Midbrain (tissue), 1 donor: ENCODE data around the gene TFB2M.
"Not testable (repeated sequence)": the region's sequence is repeated elsewhere in the genome, so short reads cannot be mapped to it uniquely, and the experiment has no call there.

Experiments used
- DNase-seq: peaks from one replicate; lab custom pipeline; 2025; lab: John Stamatoyannopoulos, UW

The TFB2M gene, protein sequence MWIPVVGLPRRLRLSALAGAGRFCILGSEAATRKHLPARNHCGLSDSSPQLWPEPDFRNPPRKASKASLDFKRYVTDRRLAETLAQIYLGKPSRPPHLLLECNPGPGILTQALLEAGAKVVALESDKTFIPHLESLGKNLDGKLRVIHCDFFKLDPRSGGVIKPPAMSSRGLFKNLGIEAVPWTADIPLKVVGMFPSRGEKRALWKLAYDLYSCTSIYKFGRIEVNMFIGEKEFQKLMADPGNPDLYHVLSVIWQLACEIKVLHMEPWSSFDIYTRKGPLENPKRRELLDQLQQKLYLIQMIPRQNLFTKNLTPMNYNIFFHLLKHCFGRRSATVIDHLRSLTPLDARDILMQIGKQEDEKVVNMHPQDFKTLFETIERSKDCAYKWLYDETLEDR

DNA sequence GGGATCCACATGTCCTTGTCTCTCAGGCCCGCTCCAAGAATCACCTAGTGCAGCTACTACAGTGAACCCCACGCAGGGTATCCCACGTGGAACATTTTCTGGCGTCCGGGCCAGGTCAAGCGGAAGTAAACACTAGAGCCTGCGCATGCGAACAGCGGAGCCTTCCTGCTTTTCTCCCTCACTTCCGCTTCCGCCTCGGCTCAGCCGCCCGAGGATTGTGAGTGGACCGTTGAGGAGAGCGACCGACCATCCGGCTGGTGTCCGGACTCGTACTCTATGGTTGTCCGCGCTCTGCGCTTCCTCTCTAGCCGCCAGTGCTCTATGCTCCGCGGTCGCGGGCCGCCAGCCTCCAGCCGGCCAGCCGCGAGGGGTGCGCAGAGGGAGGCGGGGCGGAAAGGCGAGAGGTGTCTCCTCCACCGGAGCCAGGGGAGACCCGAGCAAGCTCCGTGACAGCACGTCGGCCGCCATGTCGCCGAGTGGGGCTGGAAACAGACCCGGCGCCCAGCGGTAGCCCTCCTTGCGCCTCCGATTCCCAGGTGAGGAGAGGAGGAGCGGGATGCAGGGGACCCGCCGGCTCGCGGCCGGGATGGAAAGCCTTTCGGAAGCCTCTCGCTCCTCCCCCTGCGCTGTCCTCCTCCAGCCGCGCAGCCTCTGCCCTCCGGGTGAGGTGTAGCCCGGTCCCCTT, at the start of gene TFB2M, which contains the start of gene CNST:
Gene TFB2M, minus strand, starts transcription at position 134 of the 685 bp plus-strand sequence. Its CDS starts 123 bp downstream, at position 11.
Gene CNST, plus strand, starts transcription at position 329 of the 685 bp plus-strand sequence. CDS start 25,107 bp downstream, outside the sequence.
- DNase-seq, result peak; percentile 98

DNA sequence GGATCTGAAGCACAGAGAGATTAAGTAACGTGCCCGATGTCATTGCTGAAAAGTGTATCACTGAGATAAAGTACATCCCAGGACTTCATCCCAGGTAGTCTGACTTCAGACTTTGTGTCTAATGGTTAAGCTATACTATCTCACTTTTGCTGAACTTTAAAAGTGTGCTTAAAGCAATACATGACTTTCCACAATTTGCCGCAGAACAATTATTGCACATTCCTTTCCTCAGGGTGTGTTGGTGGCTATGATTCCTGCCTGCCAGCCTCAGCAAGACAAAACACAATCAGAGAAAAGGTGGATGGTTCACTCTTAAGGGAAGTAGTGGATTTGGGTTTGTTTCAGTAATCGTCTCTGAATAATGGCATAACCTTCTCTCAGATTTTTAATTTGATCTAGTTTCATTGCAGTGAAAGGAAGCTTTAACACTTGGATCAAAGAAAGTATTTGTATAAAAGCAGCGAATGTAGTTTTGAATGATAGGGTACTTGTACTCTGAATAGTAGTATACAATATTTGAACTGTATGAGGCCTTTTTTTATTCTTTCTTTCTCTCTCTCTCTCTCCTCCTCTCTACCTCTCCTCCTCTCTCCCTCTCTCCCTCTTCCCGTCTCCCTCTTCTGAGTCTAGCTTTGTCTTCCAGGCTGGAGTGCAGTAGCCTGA, 47.2 kb upstream of the TFB2M start:
- DNase-seq, result no peak

- no peak for DNase-seq
Observed at GRCh38 chr1:246609632-246610031, 43.6 kb upstream of the TFB2M start.

DNA sequence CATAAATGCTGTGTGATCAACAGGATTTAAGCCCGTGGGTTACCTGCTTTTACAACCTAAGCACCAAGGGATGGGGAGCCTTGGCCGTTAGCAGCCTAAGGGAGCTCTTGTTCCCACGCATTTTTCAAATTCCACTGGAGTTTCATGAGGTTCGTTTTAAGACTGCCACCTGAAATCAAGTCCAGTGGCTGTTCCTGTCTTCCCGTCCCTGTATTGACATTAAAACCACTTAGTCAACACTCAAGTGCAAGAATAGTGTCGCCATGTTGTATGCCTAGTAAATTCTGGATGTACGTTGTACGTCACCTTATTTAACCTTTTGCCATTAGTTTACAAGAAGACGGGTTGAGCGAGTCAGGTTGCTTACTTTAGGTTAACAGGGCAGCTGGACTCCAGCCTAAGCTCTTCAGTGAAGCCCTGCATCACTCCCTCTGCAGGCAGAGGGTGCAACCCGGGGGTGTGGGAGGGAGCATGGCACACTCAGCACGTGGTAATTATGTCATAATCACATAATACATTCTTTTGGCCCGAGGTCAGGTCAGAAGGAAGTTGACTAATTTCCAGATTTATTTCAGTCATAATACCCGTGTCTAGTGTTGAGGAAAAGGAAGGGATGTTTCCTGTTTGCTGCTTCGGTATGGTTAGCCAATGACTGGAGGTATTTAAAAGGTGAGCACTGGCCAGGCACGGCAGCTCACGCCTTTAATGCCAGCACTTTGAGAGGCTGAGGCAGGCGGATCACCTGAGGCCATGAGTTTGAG, 42.7 kb upstream of the TFB2M start:
- DNase-seq, result no peak

DNA sequence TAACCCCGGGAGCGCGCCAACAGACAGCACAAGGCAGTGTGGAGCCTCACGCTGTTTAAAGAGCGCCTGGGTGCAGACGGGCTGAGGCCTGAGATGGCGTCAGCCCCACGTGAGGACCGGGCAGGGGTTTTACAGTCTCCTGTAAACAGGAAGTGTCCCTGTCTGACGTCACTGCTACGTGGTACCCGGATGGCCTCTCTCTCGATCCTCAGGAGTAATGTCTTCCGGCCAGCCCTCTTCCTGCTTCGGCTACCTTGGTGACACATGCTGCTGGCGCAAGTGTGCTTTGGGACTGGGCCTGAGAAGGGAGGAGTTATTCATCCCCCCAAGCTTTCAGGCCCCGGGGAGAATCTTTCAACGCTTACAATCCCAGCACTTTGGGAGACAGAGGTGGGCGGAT, 41.4 kb upstream of the TFB2M start:
- no peak for DNase-seq

DNA sequence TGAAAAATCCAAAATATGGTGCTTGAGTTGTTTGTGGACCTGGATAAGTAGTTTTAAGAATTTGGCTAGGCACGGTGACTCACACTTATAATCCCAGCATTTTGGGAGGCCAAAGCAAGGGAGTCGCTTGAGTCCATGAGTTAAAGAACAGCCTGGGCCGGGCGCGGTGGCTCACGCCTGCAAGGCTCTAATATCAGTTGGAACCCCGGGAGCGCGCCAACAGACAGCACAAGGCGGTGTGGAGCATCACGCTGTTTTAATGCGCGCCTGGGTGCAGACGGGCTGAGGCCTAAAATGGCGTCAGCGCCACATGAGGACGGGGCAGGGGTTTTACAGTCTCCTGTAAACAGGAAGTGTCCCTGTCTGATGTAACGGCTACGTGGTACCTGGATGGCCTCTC, 39.2 kb upstream of the TFB2M start:
- DNase-seq, result not testable (repeated sequence)

- no peak for DNase-seq
Observed at GRCh38 chr1:246602194-246602593, 36.1 kb upstream of the TFB2M start.

- no peak for DNase-seq
Observed at GRCh38 chr1:246600579-246600978, 34.5 kb upstream of the TFB2M start.

GRCh38 chr1:246599315-246599714, 33.3 kb upstream of the TFB2M start:
- DNase-seq, result no peak

- no peak for DNase-seq
Observed at GRCh38 chr1:246597971-246598370, 31.9 kb upstream of the TFB2M start.

DNA sequence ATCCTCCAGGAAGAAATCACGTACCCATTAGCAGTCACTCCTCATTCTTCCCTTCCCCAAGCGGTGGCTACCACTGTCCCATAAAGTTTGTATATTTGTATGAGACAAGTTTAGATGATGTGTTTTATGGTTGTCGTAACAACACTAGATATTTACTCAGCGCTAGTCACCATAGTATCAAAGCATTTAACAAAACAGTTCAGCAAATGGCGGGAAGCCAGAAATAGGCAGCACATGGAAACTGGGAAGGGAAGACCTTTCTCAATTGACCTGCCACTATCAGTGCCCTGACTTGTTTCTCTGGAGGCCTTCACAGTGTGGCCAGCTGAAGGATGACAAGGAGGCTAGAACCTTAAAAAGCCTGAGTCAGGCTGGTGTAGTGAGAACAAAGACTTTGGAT, 31.3 kb upstream of the TFB2M start:
- DNase-seq, result no peak

- no peak for DNase-seq
Observed at GRCh38 chr1:246595146-246595545, 29.1 kb upstream of the TFB2M start.

GRCh38 chr1:246592695-246593094, 26.6 kb upstream of the TFB2M start:
- no peak for DNase-seq

DNA sequence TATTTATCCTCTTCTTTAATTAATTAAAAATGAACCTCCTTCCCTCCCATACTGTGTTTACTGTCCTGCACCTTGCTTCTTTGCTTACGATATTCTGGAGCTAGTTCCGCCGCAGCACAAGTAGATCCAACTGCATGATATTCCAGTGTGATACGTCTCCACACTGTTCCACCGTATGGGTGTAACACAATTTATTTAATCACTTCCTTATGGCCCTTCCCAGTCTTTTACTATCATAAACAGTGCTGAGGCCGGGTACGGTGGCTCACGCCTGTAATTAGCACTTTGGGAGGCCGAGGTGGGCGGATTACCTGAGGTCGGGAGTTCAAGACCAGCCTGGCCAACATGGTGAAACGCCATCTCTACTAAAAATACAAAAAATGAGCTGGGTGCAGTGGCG, 25.9 kb upstream of the TFB2M start:
- no peak for DNase-seq

GRCh38 chr1:246591504-246591903, 25.4 kb upstream of the TFB2M start:
- DNase-seq, result no peak

GRCh38 chr1:246591047-246591446, 25.0 kb upstream of the TFB2M start:
- DNase-seq, result no peak

- not testable (repeated sequence) for DNase-seq
Observed at GRCh38 chr1:246589919-246590318, 23.9 kb upstream of the TFB2M start.

- DNase-seq, result no peak
Observed at GRCh38 chr1:246588159-246588721, 22.2 kb upstream of the TFB2M start.

- no peak for DNase-seq
Observed at GRCh38 chr1:246587606-246588005, 21.5 kb upstream of the TFB2M start.

DNA sequence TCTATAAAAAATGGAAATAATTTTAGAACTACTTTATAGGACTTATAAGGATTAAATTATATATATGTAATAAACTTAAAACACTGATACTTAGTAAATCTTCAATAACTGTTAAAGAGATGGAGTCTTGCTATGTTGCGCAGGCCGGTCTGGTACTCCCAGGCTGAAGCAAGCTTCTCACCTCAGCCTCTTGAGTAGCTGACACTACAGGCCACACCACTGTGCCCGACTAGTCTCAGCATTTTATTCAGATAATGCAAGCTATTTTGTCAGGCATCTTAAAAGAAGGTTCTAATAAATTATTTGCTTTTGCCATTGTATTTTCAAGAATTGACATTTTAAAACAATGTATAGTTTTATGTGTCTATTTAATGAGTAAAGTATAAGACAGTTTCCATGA, 21.0 kb upstream of the TFB2M start:
- no peak for DNase-seq

DNA sequence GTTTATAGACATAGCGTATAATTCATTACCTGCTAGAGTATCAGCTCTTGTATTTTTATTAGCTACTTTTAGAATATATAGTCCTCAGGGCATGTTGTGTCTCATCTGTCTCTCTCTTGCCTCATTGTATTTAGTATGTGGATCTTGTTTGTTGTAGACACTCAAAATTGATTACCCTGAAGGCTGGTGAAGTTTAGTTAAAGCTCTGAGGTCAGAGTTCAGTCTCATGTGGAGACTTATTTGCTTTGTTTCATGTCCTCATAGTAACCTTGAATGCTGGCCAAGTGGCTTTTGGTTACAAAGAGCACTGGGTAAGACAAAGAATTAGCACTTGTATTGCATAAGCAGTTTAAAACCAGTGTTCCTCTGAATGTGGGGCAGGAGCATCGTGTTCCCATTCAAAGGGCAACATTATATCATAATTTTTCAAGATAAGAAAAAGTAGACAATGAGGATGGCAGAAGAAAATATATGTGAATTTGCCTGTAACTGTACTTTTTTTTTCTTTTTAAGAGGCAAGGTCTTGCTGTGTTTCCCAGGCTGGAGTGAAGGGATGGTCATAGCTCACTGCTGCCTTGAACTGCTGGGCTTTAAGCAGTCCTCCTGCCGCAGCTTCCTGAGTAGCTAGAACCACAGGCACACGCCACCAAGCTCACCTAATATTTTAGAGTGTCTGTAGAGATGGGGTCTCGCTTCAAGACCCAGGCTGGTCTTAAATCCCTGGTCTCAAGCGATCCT, 17.6 kb upstream of the TFB2M start:
- DNase-seq, result peak; percentile 16
